Stimulated activated memory B cell treated with anti-CD40 and anti-IgM and Interleukin-4, amounts not matched to agents 10 μg/mL and 1 μg/mL and 100 μg/mL, for 72 hours (primary cell): ENCODE measurements around the gene HORMAD2.
"Not testable (repeated sequence)": the region's sequence is repeated elsewhere in the genome, so short reads cannot be mapped to it uniquely, and the experiment has no call there.

ENCODE experiments used
- ATAC-seq: fragments of 150-1000 bp; cut with Tn5 transposase; 2 replicates; pipeline ENCODE4 v1.10.0; 2021
- H3K27ac Mint-ChIP-seq: one replicate; pipeline ENCODE4 v1.8.0; 2022; ENCODE audit warnings: mild to moderate bottlenecking, mixed read lengths
- H3K27me3 Mint-ChIP-seq: one replicate; pipeline ENCODE4 v1.8.0; 2022; ENCODE audit warnings: mixed read lengths
- H3K36me3 Mint-ChIP-seq: one replicate; pipeline ENCODE4 v1.8.0; 2022; ENCODE audit warnings: mixed read lengths
- H3K4me1 Mint-ChIP-seq: one replicate; pipeline ENCODE4 v1.8.0; 2022; ENCODE audit warnings: mixed read lengths
- H3K4me3 Mint-ChIP-seq: one replicate; pipeline ENCODE4 v1.8.0; 2022; ENCODE audit warnings: mild to moderate bottlenecking, moderate library complexity, mixed read lengths
- H3K9me3 Mint-ChIP-seq: one replicate; pipeline ENCODE4 v1.8.0; 2022; ENCODE audit warnings: mixed read lengths

The HORMAD2 gene

DNA sequence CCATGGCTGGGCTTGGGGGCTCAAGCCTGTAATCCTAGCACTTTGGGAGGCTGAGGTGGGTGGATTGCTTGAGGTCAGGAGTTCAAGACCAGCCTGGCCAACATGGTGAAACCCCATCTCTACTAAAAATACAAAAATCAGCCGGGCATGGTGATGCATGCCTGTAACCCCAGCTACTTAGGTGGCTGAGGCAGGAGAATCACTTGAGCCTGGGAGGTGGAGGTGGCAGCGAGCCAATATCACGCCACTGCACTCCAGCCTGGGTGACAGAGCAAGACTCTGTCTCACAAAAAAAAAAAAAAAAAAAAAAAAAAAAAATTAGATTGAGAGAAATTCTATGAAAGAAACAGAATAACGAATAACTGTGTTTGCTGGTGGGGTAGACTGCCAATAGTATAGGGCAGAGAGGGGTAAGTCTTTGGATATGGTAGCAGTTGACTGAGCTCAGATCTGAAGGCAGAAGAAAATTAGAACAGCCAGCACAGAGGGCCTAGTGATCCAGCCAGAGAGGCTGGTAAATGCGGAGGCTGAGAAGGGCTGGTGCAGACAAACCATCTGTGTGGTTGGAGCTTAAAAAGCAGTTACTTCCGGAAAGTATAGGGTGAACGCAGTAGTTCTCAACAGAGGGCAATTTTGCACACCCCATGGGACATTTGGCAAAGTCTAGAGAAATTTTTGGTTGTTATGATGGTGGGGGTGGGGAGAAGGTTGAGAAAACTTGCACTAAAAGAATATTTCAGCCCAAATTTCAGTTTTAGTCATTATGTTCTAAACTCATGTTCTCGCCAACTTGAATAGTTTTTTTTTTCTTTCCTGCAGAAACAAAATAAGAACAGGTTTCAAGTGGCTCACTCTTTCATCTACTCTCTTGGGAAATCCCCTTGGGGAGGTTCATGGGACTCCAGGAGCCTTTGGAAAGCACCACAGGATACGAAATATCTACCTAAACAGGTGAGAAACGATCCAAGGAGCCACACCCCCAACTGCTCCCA lies 1.6 kb upstream of the HORMAD2 start:
- Mint-ChIP-seq H3K4me1 (peaks cover 22% of the 10 kb centered on the region), H3K27me3 (peaks cover 43% of the 10 kb centered on the region), H3K4me3 (peak overlapping the region; percentile 61), H3K9me3 (no peaks in the 10 kb centered on the region), H3K27ac (peak overlapping the region; percentile 13), H3K36me3 (no peaks in the 10 kb centered on the region)
- peak; percentile 83 for ATAC-seq

DNA sequence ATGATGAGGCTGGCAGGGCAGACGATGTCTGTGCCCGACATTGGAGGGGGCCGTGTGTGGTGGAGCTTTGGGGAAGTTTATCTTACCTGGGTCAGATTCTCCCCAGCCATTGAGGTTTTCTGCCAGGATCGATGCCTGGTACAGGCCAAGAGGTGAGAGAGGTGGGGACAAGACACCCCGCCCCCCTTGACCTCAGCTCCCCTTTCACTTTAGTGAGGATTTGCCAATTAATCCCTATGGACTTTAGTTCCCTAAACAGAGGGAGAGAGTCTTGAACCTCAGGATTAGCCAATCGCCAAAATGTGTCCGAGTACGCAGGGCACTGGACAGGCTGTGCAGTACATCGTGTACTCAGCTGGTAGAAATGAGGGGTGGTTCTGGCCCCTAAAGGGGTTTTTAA lies 541 bp downstream of the HORMAD2 start:
- Mint-ChIP-seq H3K9me3 (no peaks in the 10 kb centered on the region), H3K27ac (no peak overlapping the region), H3K4me3 (no peak overlapping the region), H3K27me3 (peaks cover 37% of the 10 kb centered on the region), H3K4me1 (peaks cover 22% of the 10 kb centered on the region), H3K36me3 (no peaks in the 10 kb centered on the region)
- ATAC-seq: no peak

DNA sequence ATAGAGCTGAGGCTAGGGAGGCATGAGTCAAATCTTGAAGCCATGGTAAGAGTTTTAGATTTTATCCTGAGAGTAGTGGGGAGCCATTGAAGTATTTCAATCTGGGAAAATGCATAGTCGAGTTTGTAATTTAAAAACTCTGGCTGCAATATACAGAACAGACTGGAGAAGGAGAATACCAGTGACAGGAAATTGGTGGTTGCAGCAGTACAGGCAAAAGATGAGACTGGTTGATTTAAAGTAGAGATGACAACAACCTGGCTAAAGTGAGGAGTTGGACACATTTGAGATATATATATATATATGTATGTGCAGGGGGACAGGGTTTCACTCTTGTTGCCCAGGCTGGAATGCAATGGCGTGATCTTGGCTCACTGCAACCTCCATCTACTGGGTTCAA lies 6.2 kb downstream of the HORMAD2 start:
- Mint-ChIP-seq H3K4me3 (no peak overlapping the region), H3K27ac (no peak overlapping the region), H3K4me1 (no peaks in the 10 kb centered on the region), H3K36me3 (no peaks in the 10 kb centered on the region), H3K27me3 (peaks cover 10% of the 10 kb centered on the region), H3K9me3 (no peaks in the 10 kb centered on the region)
- ATAC-seq: no peak

DNA sequence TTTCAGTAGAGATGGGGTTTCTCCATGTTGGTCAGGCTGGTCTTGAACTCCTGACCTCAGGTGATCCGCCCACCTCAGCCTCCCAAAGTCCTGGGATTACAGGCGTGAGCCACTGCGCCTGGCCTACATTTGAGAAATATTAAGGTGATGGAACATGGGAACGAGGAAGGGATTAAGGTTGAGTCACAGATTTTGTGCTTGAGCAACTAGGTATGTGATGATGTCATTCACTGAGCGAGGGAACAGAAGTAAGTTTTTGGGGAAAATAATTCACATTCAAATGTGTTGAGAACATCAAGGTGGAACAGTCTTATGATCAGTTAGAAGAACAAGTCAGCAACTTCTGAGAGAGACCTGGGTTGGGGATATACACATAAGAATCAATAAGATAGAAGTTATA lies 6.8 kb downstream of the HORMAD2 start:
- not testable (repeated sequence) for H3K36me3 Mint-ChIP-seq, H3K4me3 Mint-ChIP-seq, ATAC-seq, H3K4me1 Mint-ChIP-seq, H3K9me3 Mint-ChIP-seq, H3K27ac Mint-ChIP-seq
- peaks cover 11% of the 10 kb centered on the region for H3K27me3 Mint-ChIP-seq

DNA sequence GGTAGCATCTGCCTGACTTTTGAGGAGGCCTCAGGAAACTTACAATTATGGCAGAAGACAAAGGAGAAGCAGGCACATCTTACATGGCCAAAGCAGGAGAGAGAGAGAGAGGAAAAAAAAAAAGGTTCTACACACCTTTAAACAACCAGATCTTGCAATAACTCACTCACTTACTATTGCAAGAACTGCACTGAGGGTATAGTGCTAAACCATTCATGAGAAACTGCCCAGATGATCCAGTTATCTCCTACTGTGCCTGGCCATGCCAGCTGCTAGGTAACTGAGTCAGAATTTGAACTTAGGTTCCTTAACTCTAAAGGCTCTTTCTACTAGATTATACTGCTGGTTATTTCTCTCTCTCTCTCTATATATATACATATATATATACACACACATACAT lies 7.3 kb downstream of the HORMAD2 start:
- Mint-ChIP-seq H3K27me3 (peaks cover 16% of the 10 kb centered on the region), H3K27ac (no peak overlapping the region), H3K9me3 (no peaks in the 10 kb centered on the region), H3K4me1 (no peaks in the 10 kb centered on the region), H3K4me3 (no peak overlapping the region), H3K36me3 (no peaks in the 10 kb centered on the region)
- no peak for ATAC-seq

DNA sequence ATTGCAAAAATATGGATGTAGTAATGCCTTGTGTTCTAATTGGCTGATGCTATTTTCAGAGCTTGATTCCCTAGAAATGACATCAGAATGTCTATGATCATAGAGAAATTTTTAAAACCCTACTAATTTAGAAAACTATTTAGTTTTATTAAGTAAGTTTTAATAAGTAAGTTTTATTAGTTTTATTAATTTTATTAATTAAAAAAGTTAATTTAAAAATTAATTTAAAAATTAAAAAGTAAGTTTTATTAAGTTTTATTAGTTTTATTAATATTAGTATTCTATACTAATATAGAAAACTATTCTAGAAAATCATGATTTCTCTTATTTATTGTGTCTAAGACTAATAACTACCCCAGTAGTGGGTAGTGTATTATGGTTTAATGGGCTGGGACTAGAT lies 8.2 kb downstream of the HORMAD2 start:
- ATAC-seq: no peak
- no peaks in the 10 kb centered on the region for H3K36me3 Mint-ChIP-seq
- no peaks in the 10 kb centered on the region for H3K4me1 Mint-ChIP-seq
- H3K27ac Mint-ChIP-seq: no peak overlapping the region
- H3K9me3 Mint-ChIP-seq: no peaks in the 10 kb centered on the region
- peaks cover 20% of the 10 kb centered on the region for H3K27me3 Mint-ChIP-seq
- no peak overlapping the region for H3K4me3 Mint-ChIP-seq

DNA sequence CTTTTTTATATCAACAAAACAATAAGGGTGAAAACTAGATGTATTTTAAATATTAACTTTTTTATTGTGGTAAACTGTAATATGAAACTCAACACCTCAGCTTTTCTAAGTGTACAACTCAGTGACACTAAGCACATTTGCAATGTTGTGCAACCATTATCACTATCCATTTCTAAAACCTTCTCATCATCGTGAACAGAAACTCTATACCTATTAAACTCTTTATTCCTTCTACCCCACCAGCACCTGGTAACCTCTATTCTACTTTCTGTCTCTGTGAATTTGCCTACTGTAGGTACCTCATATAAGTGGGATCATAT lies 9.4 kb downstream of the HORMAD2 start:
- Mint-ChIP-seq H3K9me3 (no peaks in the 10 kb centered on the region), H3K27ac (no peak overlapping the region), H3K36me3 (no peaks in the 10 kb centered on the region), H3K4me3 (no peak overlapping the region), H3K27me3 (peaks cover 28% of the 10 kb centered on the region), H3K4me1 (no peaks in the 10 kb centered on the region)
- no peak for ATAC-seq

DNA sequence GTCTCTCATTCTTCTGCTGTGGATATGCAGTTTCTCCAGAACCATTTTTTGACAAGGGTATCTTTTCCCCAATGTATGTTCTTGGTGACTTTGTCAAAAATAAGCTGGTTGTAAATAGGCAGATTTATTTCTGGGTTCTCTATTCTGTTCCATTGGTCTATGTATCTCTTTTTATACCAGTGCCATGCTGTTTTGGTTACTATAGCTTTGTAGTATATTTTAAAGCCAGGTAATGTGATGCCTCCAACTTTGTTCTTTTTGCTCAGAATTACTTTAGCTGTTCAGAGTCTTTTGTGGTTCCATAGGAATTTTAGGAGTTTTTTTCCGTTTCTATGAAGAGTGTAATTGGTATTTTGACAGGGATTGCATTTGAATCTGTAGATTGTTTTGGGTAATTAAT lies 12.4 kb downstream of the HORMAD2 start:
- no peak for ATAC-seq
- H3K4me1 Mint-ChIP-seq: no peaks in the 10 kb centered on the region
- H3K4me3 Mint-ChIP-seq: no peak overlapping the region
- H3K27ac Mint-ChIP-seq: no peak overlapping the region
- no peaks in the 10 kb centered on the region for H3K36me3 Mint-ChIP-seq
- peaks cover 39% of the 10 kb centered on the region for H3K27me3 Mint-ChIP-seq
- no peaks in the 10 kb centered on the region for H3K9me3 Mint-ChIP-seq

DNA sequence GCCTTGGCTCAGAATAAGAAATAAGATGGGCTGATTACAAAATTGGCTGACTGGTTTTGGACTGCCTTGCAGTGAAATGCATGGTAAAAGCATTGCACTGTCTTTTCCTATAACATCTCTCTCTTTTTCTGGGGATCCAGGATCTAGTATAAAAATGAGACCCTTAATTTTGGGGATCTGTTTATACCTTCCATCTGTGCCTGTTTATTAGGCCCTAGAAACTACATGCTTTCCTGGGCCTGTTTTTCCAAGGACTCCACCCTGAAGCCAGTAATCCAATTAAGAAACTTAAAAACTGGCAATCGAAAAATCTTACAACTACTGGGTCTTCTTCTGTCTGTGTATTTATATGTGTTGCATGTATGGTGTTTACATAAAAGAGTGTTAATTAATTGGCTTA lies 14.5 kb downstream of the HORMAD2 start:
- H3K27me3 Mint-ChIP-seq: peaks cover 39% of the 10 kb centered on the region
- no peaks in the 10 kb centered on the region for H3K36me3 Mint-ChIP-seq
- H3K4me1 Mint-ChIP-seq: no peaks in the 10 kb centered on the region
- no peak overlapping the region for H3K4me3 Mint-ChIP-seq
- no peak for ATAC-seq
- H3K9me3 Mint-ChIP-seq: no peaks in the 10 kb centered on the region
- H3K27ac Mint-ChIP-seq: no peak overlapping the region

DNA sequence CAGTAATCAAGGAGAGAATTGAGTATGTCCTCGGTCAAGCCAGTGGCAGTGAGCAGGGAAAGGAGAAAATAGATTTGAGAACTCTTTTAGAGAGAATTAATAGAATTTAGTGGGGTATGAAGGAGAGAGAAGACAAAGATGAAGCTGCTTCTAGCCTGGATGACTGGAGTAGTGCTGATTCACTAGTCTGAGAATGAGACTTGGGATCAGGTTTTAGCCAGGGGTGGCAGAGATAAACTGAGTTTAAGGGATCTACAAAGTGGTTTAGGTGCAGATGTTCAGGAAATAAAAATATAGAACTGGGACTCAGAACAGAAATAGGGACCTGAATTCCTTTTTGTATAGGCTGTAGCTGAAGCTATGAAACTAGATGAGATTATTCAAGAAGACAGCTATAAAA lies 17.6 kb downstream of the HORMAD2 start:
- no peak for ATAC-seq
- H3K9me3 Mint-ChIP-seq: no peaks in the 10 kb centered on the region
- no peak overlapping the region for H3K27ac Mint-ChIP-seq
- no peak overlapping the region for H3K4me3 Mint-ChIP-seq
- peaks cover 9% of the 10 kb centered on the region for H3K4me1 Mint-ChIP-seq
- H3K27me3 Mint-ChIP-seq: peaks cover 21% of the 10 kb centered on the region
- no peaks in the 10 kb centered on the region for H3K36me3 Mint-ChIP-seq

DNA sequence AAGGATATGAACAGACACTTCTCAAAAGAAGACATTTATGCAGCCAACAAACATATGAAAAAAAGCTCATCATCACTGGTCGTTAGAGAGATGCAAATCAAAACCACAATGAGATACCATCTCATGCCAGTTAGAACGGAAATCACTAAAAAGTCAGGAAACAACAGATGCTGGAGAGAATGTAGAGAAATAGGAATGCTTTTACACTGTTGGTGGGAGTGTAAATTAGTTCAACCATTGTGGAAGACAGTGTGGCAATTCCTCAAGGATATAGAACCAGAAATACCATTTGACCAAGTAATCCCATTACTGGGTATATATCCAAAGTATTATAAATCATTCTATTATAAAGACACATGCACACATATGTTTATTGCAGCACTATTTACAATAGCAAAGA lies 20.5 kb downstream of the HORMAD2 start:
- not testable (repeated sequence) for H3K27ac Mint-ChIP-seq, H3K4me1 Mint-ChIP-seq, ATAC-seq, H3K4me3 Mint-ChIP-seq, H3K36me3 Mint-ChIP-seq, H3K9me3 Mint-ChIP-seq
- H3K27me3 Mint-ChIP-seq: peaks cover 10% of the 10 kb centered on the region

DNA sequence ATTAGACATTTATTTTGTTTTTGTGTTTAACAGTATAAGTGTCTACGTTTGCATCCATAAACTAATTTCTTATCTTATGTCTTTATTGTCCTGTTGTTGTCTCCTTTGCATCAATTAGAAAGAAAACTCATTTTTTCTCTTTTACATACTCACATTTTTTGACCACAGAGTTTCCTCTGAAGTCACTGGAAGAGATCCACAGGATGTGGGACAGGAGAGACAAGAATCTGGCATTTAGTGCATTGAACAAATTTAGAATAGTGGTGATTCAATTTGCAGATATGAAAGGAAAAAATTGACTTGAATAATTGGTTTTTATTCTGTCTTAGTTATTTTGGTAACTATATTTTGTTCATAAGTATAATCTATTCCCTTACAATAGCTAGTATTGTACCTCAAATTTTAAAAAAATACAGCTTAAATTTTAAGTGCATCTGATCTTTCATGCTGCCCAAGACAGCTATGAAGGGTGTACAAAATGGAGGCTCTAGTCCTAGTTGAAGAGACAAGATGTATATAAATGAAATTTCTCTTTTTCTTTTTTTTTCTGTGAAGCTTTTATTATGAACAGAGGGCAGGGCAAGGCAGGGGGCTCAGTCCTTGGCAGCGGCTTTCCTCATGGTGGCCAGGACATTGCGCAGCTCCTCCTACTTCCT lies 24.4 kb downstream of the HORMAD2 start:
- Mint-ChIP-seq H3K27me3 (peaks cover 19% of the 10 kb centered on the region), H3K9me3 (no peaks in the 10 kb centered on the region), H3K4me1 (peaks cover 15% of the 10 kb centered on the region), H3K36me3 (no peaks in the 10 kb centered on the region), H3K4me3 (no peak overlapping the region), H3K27ac (no peak overlapping the region)
- ATAC-seq: no peak

DNA sequence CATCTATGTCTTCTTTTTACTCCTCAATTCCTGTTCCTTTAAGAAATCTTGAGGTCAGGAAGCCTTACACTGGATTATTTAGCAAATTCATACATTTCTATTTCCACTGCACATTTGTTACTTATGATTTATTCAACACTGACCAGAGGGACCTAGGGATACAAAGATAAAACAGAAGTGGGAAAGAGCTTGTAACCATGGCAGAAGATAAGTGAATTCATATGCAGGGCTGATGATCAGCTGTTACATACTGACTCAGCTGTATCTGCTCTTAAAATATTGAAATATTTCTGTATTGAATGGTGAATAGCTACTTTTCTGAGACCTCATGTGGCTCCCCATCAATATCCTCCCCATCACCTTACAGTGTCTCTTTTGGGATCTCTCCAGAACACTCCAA lies 25.2 kb downstream of the HORMAD2 start:
- Mint-ChIP-seq H3K4me1 (peaks cover 11% of the 10 kb centered on the region), H3K9me3 (no peaks in the 10 kb centered on the region), H3K36me3 (no peaks in the 10 kb centered on the region), H3K27ac (no peak overlapping the region), H3K27me3 (peaks cover 19% of the 10 kb centered on the region), H3K4me3 (no peak overlapping the region)
- ATAC-seq: no peak

DNA sequence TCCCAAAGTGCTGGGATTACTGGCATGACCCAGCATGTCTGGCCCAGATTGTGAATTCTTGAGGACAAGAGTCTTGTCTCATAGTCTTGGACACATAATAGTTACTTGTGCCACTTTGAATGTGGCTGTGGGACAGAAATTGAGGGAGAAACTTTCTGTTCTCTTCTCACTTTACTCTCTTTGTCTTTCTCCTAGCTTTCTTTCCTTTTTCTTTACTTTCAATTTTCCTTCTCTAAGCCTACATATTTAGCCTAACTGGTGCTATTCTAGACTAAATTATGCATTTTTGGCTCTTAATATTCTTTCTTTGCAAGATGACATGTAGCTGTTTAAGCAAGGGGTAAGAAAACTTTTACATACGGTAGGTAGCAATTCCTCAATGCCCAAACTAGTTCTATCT lies 33.2 kb downstream of the HORMAD2 start:
- Mint-ChIP-seq H3K27ac (no peak overlapping the region), H3K9me3 (no peaks in the 10 kb centered on the region), H3K27me3 (peaks cover 4% of the 10 kb centered on the region), H3K4me1 (peaks cover 6% of the 10 kb centered on the region), H3K36me3 (no peaks in the 10 kb centered on the region), H3K4me3 (no peak overlapping the region)
- no peak for ATAC-seq

DNA sequence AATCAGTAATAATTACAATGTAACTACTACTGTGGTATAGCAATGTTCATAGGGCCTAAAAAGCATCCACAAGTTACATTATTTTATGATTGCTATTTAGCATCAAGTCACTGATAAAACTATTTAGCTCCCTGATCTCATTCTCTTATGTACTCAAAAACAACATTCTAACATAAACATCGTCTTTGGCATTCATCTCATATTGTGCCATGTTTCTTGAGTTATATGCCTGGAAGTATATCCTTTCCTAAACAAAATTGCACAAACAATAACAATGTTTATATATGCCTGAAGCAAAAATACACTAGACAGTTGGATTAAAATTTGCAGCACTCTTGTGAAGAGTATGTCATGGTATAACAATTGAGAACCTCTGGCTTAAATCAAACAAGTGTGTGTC lies 34.1 kb downstream of the HORMAD2 start:
- Mint-ChIP-seq H3K4me3 (no peak overlapping the region), H3K9me3 (no peaks in the 10 kb centered on the region), H3K36me3 (no peaks in the 10 kb centered on the region), H3K4me1 (no peaks in the 10 kb centered on the region), H3K27ac (no peak overlapping the region), H3K27me3 (no peaks in the 10 kb centered on the region)
- no peak for ATAC-seq

DNA sequence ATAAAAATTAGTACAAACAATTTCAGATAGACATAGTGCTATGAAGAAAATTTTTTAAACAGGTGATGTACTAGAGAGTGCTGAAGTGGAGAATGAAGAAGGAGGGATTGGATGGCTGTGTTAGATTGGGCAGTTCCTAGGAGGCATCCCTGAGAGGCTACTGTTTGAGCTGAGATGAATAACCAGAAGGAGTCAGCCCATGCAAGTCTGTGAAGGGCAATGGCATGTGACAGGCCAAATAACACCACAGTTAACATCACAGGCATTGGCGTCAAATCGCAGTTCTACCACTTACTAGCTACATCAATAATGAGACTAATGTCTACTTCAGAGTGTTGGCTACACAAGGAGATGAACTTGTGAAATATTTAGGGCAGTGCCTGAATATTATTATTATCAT lies 35.4 kb downstream of the HORMAD2 start:
- H3K9me3 Mint-ChIP-seq: no peaks in the 10 kb centered on the region
- H3K27ac Mint-ChIP-seq: no peak overlapping the region
- H3K27me3 Mint-ChIP-seq: no peaks in the 10 kb centered on the region
- no peaks in the 10 kb centered on the region for H3K4me1 Mint-ChIP-seq
- H3K36me3 Mint-ChIP-seq: no peaks in the 10 kb centered on the region
- no peak overlapping the region for H3K4me3 Mint-ChIP-seq
- no peak for ATAC-seq
